Skeletal muscle satellite cell (primary cell): ENCODE measurements around the gene NAA35.
"Not testable (repeated sequence)": the region's sequence is repeated elsewhere in the genome, so short reads cannot be mapped to it uniquely, and the experiment has no call there.

Experiments used
- H3K27me3 ChIP-seq: 2 replicates; pipeline ENCODE4 v1.7.0; 2013; ENCODE audit warnings: low read length; ENCODE audit not compliant: control insufficient read depth, insufficient read depth
- H3K36me3 ChIP-seq: 2 replicates; pipeline ENCODE4 v1.7.0; 2013; ENCODE audit warnings: mild to moderate bottlenecking, control low read depth, low read length; ENCODE audit not compliant: insufficient read depth
- H3K4me1 ChIP-seq: 2 replicates; pipeline ENCODE4 v1.7.0; 2013; ENCODE audit warnings: low read length; ENCODE audit not compliant: control insufficient read depth, insufficient read depth
- H3K4me2 ChIP-seq: 2 replicates; pipeline ENCODE4 v1.7.0; 2013; ENCODE audit warnings: mild to moderate bottlenecking, low read length
- H3K4me3 ChIP-seq: 2 replicates; pipeline ENCODE4 v1.7.0; 2013; ENCODE audit warnings: low read length
- H3K9ac ChIP-seq: 2 replicates; pipeline ENCODE4 v1.7.0; 2013; ENCODE audit warnings: mild to moderate bottlenecking, low read depth, low read length, moderate library complexity
- H3K9me3 ChIP-seq: replicated peaks from 2 replicates; pipeline ENCODE4 v1.7.0; 2013; ENCODE audit warnings: mild to moderate bottlenecking, control low read depth, low read length

The NAA35 gene

DNA sequence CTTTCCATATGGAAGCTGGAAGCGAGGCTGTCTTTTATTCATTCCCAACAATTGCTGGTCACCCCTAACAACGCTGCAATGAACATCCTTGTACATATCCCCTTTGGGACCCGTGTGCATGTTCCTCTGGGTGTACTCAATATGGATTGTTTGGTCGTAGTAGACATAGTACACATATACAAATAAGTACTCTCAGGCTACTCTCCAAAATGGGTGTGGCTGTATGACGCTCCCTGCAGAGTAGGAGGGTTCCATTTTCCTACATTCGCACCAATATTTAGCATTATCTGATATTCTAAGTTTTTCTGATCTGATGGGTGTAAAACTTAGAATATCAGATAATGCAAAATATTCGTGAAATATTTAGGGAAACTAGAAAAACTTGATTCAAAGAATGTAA lies 23.2 kb upstream of the NAA35 start:
- no peaks in the 10 kb centered on the region for H3K9me3 ChIP-seq
- no peak overlapping the region for H3K4me3 ChIP-seq
- H3K9ac ChIP-seq = no peak overlapping the region
- H3K27me3 ChIP-seq = peaks cover 3% of the 10 kb centered on the region
- H3K4me2 ChIP-seq = no peak overlapping the region
- H3K4me1 ChIP-seq = no peaks in the 10 kb centered on the region
- H3K36me3 ChIP-seq = no peaks in the 10 kb centered on the region

GRCh38 chr9:85925493-85925892 lies 15.5 kb upstream of the NAA35 start:
- H3K36me3 ChIP-seq = no peaks in the 10 kb centered on the region
- peaks cover 9% of the 10 kb centered on the region for H3K27me3 ChIP-seq
- H3K4me1 ChIP-seq = no peaks in the 10 kb centered on the region
- H3K4me2 ChIP-seq = no peak overlapping the region
- no peak overlapping the region for H3K9ac ChIP-seq
- no peak overlapping the region for H3K4me3 ChIP-seq
- H3K9me3 ChIP-seq = no peaks in the 10 kb centered on the region

- no peak overlapping the region for H3K9ac ChIP-seq
- H3K4me2 ChIP-seq = no peak overlapping the region
- H3K27me3 ChIP-seq = peaks cover 9% of the 10 kb centered on the region
- H3K4me1 ChIP-seq = no peaks in the 10 kb centered on the region
- no peak overlapping the region for H3K4me3 ChIP-seq
- no peaks in the 10 kb centered on the region for H3K36me3 ChIP-seq
- H3K9me3 ChIP-seq = no peaks in the 10 kb centered on the region
These were observed 13.9 kb upstream of the NAA35 start for GRCh38 chr9:85927076-85927475.

DNA sequence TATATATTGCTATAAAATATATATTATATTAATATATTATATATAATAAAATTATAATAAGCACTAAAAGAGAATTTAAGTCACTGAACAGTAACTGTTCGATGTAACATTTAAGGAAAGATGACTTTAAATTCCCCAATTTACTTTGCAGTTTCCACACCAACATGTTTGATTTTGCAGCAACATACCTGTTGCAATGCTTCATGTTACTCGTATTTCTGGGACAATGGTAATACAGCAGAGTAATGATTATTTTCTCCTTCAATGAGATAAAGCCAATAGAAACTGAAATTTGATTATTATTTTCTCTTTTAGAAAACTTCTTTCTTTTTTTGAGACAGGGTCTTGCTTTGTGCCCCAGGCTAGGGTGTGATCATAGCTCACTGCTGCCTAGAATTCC lies 9.5 kb upstream of the NAA35 start:
- H3K9me3 ChIP-seq = no peaks in the 10 kb centered on the region
- no peaks in the 10 kb centered on the region for H3K4me1 ChIP-seq
- H3K9ac ChIP-seq = no peak overlapping the region
- no peaks in the 10 kb centered on the region for H3K36me3 ChIP-seq
- H3K4me2 ChIP-seq = no peak overlapping the region
- H3K4me3 ChIP-seq = no peak overlapping the region
- peaks cover 9% of the 10 kb centered on the region for H3K27me3 ChIP-seq

GRCh38 chr9:85935950-85936349 lies 5.0 kb upstream of the NAA35 start:
- H3K4me1 ChIP-seq, H3K9me3 ChIP-seq, H3K4me2 ChIP-seq, H3K27me3 ChIP-seq, H3K9ac ChIP-seq, H3K36me3 ChIP-seq, H3K4me3 ChIP-seq: not testable (repeated sequence)

- no peaks in the 10 kb centered on the region for H3K27me3 ChIP-seq
- peak overlapping the region; percentile 81 for H3K9ac ChIP-seq
- peaks cover 14% of the 10 kb centered on the region for H3K4me1 ChIP-seq
- H3K9me3 ChIP-seq = no peaks in the 10 kb centered on the region
- peak overlapping the region; percentile 79 for H3K4me2 ChIP-seq
- H3K4me3 ChIP-seq = peak overlapping the region; percentile 77
- peaks cover 21% of the 10 kb centered on the region for H3K36me3 ChIP-seq
These were observed 593 bp upstream of the NAA35 start for GRCh38 chr9:85940275-85940831.

DNA sequence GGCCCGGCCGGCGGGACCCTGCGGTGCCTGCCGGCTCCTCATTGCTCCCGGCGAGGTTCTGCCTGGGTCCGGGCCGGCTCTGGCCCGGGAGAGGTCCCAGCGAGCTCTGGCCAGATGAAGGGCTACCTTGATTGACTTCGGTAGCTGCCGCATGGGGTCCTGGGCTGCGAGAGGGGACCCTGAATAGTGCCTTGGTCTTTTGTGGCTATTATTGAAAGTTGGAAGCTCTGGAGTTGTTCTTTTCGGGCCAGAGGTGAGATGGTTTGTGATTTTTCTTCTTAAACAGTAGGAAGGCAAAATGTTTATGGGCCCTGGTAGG lies 635 bp downstream of the NAA35 start:
- H3K4me3 ChIP-seq = peak overlapping the region; percentile 91
- peak overlapping the region; percentile 96 for H3K9ac ChIP-seq
- H3K36me3 ChIP-seq = peaks cover 22% of the 10 kb centered on the region
- peaks cover 14% of the 10 kb centered on the region for H3K4me1 ChIP-seq
- H3K9me3 ChIP-seq = no peaks in the 10 kb centered on the region
- H3K4me2 ChIP-seq = peak overlapping the region; percentile 83
- H3K27me3 ChIP-seq = no peaks in the 10 kb centered on the region

- Histone ChIP-seq H3K36me3 (peaks cover 28% of the 10 kb centered on the region), H3K4me3 (peak overlapping the region; percentile 91), H3K27me3 (no peaks in the 10 kb centered on the region)
These were observed 1.3 kb downstream of the NAA35 start for GRCh38 chr9:85941966-85942912.

GRCh38 chr9:85942913-85943709 lies 2.2 kb downstream of the NAA35 start:
- Histone ChIP-seq H3K4me3 (no peak overlapping the region), H3K4me1 (peaks cover 14% of the 10 kb centered on the region), H3K9ac (no peak overlapping the region), H3K36me3 (peaks cover 34% of the 10 kb centered on the region), H3K9me3 (no peaks in the 10 kb centered on the region), H3K4me2 (peak overlapping the region; percentile 83), H3K27me3 (no peaks in the 10 kb centered on the region)

More at GRCh38 chr9:85941966-85942912, 1.3 kb downstream of the NAA35 start:
- Histone ChIP-seq H3K9me3 (no peaks in the 10 kb centered on the region), H3K9ac (peak overlapping the region; percentile 96), H3K4me1 (peaks cover 14% of the 10 kb centered on the region), H3K4me2 (peak overlapping the region; percentile 83)

DNA sequence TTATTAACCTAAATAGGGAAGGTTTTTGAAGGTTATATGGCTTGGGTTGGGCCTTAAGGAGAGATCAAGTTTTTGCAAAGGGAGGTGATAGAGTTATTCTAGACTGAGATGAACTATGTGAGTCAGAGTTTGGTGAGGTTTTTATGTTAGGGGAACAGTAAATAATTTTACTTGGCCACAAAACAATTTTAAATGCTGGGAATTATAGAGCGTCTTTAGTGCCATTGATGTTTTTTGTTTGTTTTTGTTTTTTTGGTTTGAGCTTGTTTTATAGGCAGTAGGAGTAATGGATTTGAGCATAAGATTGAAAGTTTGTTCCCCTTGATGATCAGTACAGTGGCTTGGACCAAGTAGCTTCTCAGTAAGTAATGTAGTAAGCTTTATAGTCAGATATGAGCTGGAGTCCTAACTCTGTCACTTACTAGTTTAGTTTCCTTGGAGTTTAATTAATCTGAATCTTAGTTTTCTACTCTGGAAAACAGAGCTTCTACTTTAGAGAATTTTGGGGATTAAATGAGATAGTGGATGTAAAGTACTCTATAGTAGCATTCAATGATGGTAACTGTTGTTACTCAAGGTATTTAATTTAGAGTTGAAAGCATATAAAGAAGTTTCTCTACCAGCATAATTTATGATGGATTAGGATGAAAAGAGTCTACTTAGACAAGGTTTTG lies 2.9 kb downstream of the NAA35 start:
- Histone ChIP-seq H3K4me3 (no peak overlapping the region), H3K27me3 (no peaks in the 10 kb centered on the region), H3K4me1 (peaks cover 14% of the 10 kb centered on the region), H3K4me2 (no peak overlapping the region), H3K36me3 (peaks cover 36% of the 10 kb centered on the region), H3K9ac (no peak overlapping the region), H3K9me3 (no peaks in the 10 kb centered on the region)

GRCh38 chr9:85944672-85945071 lies 3.7 kb downstream of the NAA35 start:
- Histone ChIP-seq H3K36me3 (peaks cover 38% of the 10 kb centered on the region), H3K4me3 (no peak overlapping the region), H3K27me3 (no peaks in the 10 kb centered on the region), H3K9ac (no peak overlapping the region), H3K4me2 (no peak overlapping the region), H3K4me1 (peaks cover 14% of the 10 kb centered on the region), H3K9me3 (no peaks in the 10 kb centered on the region)
